ENCODE measurements around the gene FNDC10. TPM values are rescaled to one million over a fixed set of nuclear protein-coding genes. Genes with fewer than 3 reads are reported as not detected.
"Not testable (repeated sequence)": the region's sequence is repeated elsewhere in the genome, so short reads cannot be mapped to it uniquely, and the experiment has no call there.

FNDC10 gene
- total RNA-seq, 1 donor from 2014 or later = 2.5 TPM

- no peak overlapping the region for H3K27ac Mint-ChIP-seq
- peaks cover 15% of the 10 kb centered on the region for H3K79me2 ChIP-seq (ENCODE audit: low read depth)
These were observed 41.3 kb downstream of the FNDC10 start for GRCh38 chr1:1558591-1558990.

DNA sequence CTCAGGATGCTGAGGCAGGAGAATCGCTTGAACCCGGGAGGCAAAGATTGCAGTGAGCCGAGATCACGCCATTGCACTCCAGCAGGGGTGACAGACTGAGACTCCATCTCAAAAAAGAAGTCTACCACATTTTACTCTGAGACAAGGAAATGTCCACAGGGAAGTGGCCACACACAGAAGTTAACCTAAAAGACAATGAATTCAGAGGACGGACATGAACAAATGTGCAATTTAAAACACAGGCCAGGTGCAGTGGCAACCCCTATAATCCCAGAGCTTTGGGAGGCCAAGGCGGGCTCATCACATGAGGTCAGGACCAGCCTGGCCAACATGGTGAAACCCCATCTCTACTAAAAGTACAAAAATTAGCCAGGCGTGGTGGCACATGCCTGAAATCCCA is 42.2 kb downstream of the FNDC10 start:
- H3K36me3 ChIP-seq; H3K9ac ChIP-seq; H3F3A ChIP-seq (ENCODE audit: low read depth); H3K36me3 Mint-ChIP-seq; DNase-seq (ENCODE audit: low spot score); H3K4me1 ChIP-seq; H3K27ac Mint-ChIP-seq; H2AFZ ChIP-seq (replicated peaks); H3K4me3 Mint-ChIP-seq; H3K27me3 Mint-ChIP-seq (ENCODE audit: insufficient read depth, low read depth); H3K4me2 ChIP-seq; H3K27ac ChIP-seq; H3K4me3 ChIP-seq; H3K9me3 Mint-ChIP-seq; H3K27me3 ChIP-seq; H3K9me3 ChIP-seq (ENCODE audit: low read depth): not testable (repeated sequence)
- peaks cover 14% of the 10 kb centered on the region for H3K4me1 Mint-ChIP-seq
- peaks cover 11% of the 10 kb centered on the region for H4K20me1 ChIP-seq (ENCODE audit: low read depth)
- peaks cover 10% of the 10 kb centered on the region for H3K79me2 ChIP-seq (ENCODE audit: low read depth)

More at GRCh38 chr1:1558591-1558990, 41.3 kb downstream of the FNDC10 start:
- H3K4me1 ChIP-seq = no peaks in the 10 kb centered on the region
- H4K20me1 ChIP-seq (ENCODE audit: low read depth) = peaks cover 13% of the 10 kb centered on the region
- no peak overlapping the region for H3K9ac ChIP-seq
- Mint-ChIP-seq H3K9me3 (no peaks in the 10 kb centered on the region), H3K4me3 (no peak overlapping the region), H3K36me3 (peaks cover 8% of the 10 kb centered on the region), H3K4me1 (peaks cover 14% of the 10 kb centered on the region), H3K27me3 (ENCODE audit: insufficient read depth, low read depth) (peaks cover 2% of the 10 kb centered on the region)
- no peak overlapping the region for H3K4me3 ChIP-seq
- H3K36me3 ChIP-seq = no peaks in the 10 kb centered on the region
- no peak overlapping the region for H3K4me2 ChIP-seq
- no peaks in the 10 kb centered on the region for H3K9me3 ChIP-seq (ENCODE audit: low read depth)
- no peak overlapping the region for H3K27ac ChIP-seq
- H2AFZ ChIP-seq (replicated peaks) = no peak overlapping the region
- no peak for DNase-seq (ENCODE audit: low spot score)
- H3F3A ChIP-seq (ENCODE audit: low read depth) = peaks cover 3% of the 10 kb centered on the region
- TF ChIP-seq EZH2 (IDR thresholded peaks at IDR 0.05) (no peak), EZH2phosphoT487 (IDR thresholded peaks at IDR 0.05) (no peak)
- TF ChIP-seq, protein P1, sequence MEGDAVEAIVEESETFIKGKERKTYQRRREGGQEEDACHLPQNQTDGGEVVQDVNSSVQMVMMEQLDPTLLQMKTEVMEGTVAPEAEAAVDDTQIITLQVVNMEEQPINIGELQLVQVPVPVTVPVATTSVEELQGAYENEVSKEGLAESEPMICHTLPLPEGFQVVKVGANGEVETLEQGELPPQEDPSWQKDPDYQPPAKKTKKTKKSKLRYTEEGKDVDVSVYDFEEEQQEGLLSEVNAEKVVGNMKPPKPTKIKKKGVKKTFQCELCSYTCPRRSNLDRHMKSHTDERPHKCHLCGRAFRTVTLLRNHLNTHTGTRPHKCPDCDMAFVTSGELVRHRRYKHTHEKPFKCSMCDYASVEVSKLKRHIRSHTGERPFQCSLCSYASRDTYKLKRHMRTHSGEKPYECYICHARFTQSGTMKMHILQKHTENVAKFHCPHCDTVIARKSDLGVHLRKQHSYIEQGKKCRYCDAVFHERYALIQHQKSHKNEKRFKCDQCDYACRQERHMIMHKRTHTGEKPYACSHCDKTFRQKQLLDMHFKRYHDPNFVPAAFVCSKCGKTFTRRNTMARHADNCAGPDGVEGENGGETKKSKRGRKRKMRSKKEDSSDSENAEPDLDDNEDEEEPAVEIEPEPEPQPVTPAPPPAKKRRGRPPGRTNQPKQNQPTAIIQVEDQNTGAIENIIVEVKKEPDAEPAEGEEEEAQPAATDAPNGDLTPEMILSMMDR (IDR thresholded peaks at IDR 0.05) = no peak
- H3K27me3 ChIP-seq = no peaks in the 10 kb centered on the region

DNA sequence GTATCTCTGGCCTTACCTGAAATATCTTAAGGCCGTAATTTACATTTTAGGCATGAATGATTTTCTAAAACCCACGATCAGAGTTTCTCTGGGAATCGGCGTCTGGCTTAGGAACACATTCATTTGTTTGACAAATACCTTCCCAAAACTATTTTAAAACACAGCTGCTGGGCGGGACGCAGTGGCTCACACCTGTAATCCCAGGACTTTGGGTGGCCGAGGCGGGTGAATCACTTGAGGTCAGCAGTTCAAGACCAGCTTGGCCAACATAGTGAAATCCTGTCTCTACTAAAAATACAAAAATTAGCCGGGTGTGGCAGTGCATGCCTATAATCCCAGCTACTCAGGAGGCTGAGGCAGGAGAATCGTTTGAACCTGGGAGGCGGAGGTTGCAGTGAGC is 43.0 kb downstream of the FNDC10 start:
- peaks cover 14% of the 10 kb centered on the region for H3K4me1 Mint-ChIP-seq
- not testable (repeated sequence) for H3K27me3 Mint-ChIP-seq (ENCODE audit: insufficient read depth, low read depth); H3K9ac ChIP-seq; H3K4me3 ChIP-seq; H3K4me3 Mint-ChIP-seq; H3K27ac ChIP-seq; H3K36me3 ChIP-seq; H3K27me3 ChIP-seq; H2AFZ ChIP-seq (replicated peaks); H3K4me2 ChIP-seq; DNase-seq (ENCODE audit: low spot score); H3K4me1 ChIP-seq; H3F3A ChIP-seq (ENCODE audit: low read depth); H3K9me3 ChIP-seq (ENCODE audit: low read depth); H3K36me3 Mint-ChIP-seq; H3K27ac Mint-ChIP-seq; H3K9me3 Mint-ChIP-seq
- Histone ChIP-seq H3K79me2 (ENCODE audit: low read depth) (peaks cover 15% of the 10 kb centered on the region), H4K20me1 (ENCODE audit: low read depth) (peaks cover 18% of the 10 kb centered on the region)

DNA sequence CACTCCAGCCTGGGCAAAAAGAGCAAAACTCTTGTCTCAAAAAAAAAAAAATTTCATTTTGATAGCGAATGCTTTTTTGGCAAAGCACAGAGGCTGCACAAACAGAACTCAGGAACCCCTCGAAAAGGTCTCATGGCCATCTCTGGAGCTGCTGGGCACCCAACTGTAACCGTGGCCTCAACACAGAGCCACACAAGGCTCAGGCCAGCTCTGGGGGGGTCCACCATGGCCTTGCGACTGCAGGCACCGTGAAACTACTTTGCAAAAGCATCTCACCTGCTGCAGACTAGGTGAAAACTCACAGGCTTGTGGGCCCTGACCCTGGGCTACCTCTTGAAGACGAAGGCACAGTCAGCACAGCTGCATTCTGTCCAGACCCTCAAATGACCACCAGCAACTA is 43.4 kb downstream of the FNDC10 start:
- H3K79me2 ChIP-seq (ENCODE audit: low read depth) = peaks cover 20% of the 10 kb centered on the region
- H3K9me3 Mint-ChIP-seq = no peaks in the 10 kb centered on the region
- H3K4me1 Mint-ChIP-seq = peaks cover 14% of the 10 kb centered on the region
- H3K27me3 ChIP-seq = no peaks in the 10 kb centered on the region
- peaks cover 2% of the 10 kb centered on the region for H3K36me3 Mint-ChIP-seq
- H3K9me3 ChIP-seq (ENCODE audit: low read depth) = no peaks in the 10 kb centered on the region
- no peak overlapping the region for H3K27ac Mint-ChIP-seq
- no peak overlapping the region for H3K4me2 ChIP-seq
- peaks cover 20% of the 10 kb centered on the region for H4K20me1 ChIP-seq (ENCODE audit: low read depth)
- H3K36me3 ChIP-seq = no peaks in the 10 kb centered on the region
- H3F3A ChIP-seq (ENCODE audit: low read depth) = peaks cover 3% of the 10 kb centered on the region
- H3K4me3 ChIP-seq = no peak overlapping the region
- no peak for DNase-seq (ENCODE audit: low spot score)
- H3K4me3 Mint-ChIP-seq = no peak overlapping the region
- TF ChIP-seq EZH2phosphoT487 (IDR thresholded peaks at IDR 0.05) = no peak
- no peak for TF ChIP-seq EZH2 (IDR thresholded peaks at IDR 0.05)
- TF ChIP-seq, protein P1 (IDR thresholded peaks at IDR 0.05) = no peak
- no peak overlapping the region for H2AFZ ChIP-seq (replicated peaks)
- no peaks in the 10 kb centered on the region for H3K4me1 ChIP-seq
- H3K27ac ChIP-seq = no peak overlapping the region
- peaks cover 5% of the 10 kb centered on the region for H3K27me3 Mint-ChIP-seq (ENCODE audit: insufficient read depth, low read depth)
- no peak overlapping the region for H3K9ac ChIP-seq

All from neural progenitor cell (in vitro differentiated cells).